PC-9 (cell line): Measurements from ENCODE around the gene ZBTB1. TPM values are rescaled to one million over a fixed set of nuclear protein-coding genes. Genes with fewer than 3 reads are reported as not detected.

Experiments used
- BruUV-seq: library from RNA; stranded (reverse); fragments of 400-500 nt; replicated peaks from 2 replicates; lab custom pipeline; 2021; lab: Mats Ljungman, UMichigan
- CTCF ChIA-PET: fragments of 300-600 bp; sonication (Branson Sonifier 250); formaldehyde crosslinking; loops from one replicate; lab custom pipeline; 2022; ENCODE audit warnings: antibody characterized with exemption; lab: Charles Lee
- POLR2A ChIA-PET: fragments of 300-600 bp; sonication (Branson Sonifier 250); formaldehyde crosslinking; loops from one replicate; lab custom pipeline; 2022; ENCODE audit warnings: antibody characterized with exemption; ENCODE audit not compliant: unreplicated experiment; lab: Charles Lee
- DNase-seq, 2 experiments: peaks; one replicate each; pipeline versions ENCODE4 v3.0.0 to v3.0.0-alpha.2; 2015 to 2022; ENCODE audit warnings: mixed read lengths in 1 of 2
- H2AFZ ChIP-seq: fragments of 200-600 bp; sonication (generic); 2 replicates; pipeline ENCODE4 v1.8.1; 2017; ENCODE audit warnings: antibody characterized with exemption
- H3F3A ChIP-seq: fragments of 200-600 bp; sonication (generic); 2 replicates; pipeline ENCODE4 v1.8.1; 2017; ENCODE audit warnings: antibody characterized with exemption, mild to moderate bottlenecking, low read depth; ENCODE audit not compliant: insufficient read depth
- H3K27ac ChIP-seq: fragments of 200-600 bp; sonication (generic); 2 replicates; pipeline ENCODE4 v1.6.1; 2016; ENCODE audit warnings: mixed run types
- H3K27me3 ChIP-seq: fragments of 200-600 bp; sonication (generic); 2 replicates; pipeline ENCODE4 v1.6.1; 2016; ENCODE audit warnings: low read depth, mixed run types; ENCODE audit not compliant: insufficient read depth
- H3K36me3 ChIP-seq: fragments of 200-600 bp; sonication (generic); 2 replicates; pipeline ENCODE4 v1.6.1; 2016; ENCODE audit warnings: low read depth, mixed run types
- H3K4me1 ChIP-seq: fragments of 200-600 bp; sonication (generic); replicated peaks from 2 replicates; pipeline ENCODE4 v1.6.1; 2016; ENCODE audit warnings: mixed run types; ENCODE audit not compliant: insufficient read depth
- H3K4me2 ChIP-seq: fragments of 200-600 bp; sonication (generic); 2 replicates; pipeline ENCODE4 v1.6.1; 2017; ENCODE audit warnings: mixed run types
- H3K4me3 ChIP-seq: fragments of 200-600 bp; sonication (generic); 2 replicates; pipeline ENCODE4 v1.6.1; 2016; ENCODE audit warnings: mixed run types
- H3K79me2 ChIP-seq: fragments of 200-600 bp; sonication (generic); 2 replicates; pipeline ENCODE4 v1.6.1; 2017; ENCODE audit warnings: low read depth, mixed run types
- H3K9me2 ChIP-seq: fragments of 200-600 bp; sonication (generic); 2 replicates; pipeline ENCODE4 v1.8.1; 2017; ENCODE audit warnings: mild to moderate bottlenecking; ENCODE audit not compliant: insufficient read depth
- H3K9me3 ChIP-seq: fragments of 200-600 bp; sonication (generic); 2 replicates; pipeline ENCODE4 v1.8.1; 2016; ENCODE audit warnings: low read depth; ENCODE audit not compliant: insufficient read depth
- H4K20me1 ChIP-seq: fragments of 200-600 bp; sonication (generic); 2 replicates; pipeline ENCODE4 v1.8.1; 2017; ENCODE audit not compliant: insufficient read depth
- CTCF ChIP-seq: fragments of 200-600 bp; sonication (generic); conservative IDR thresholded peaks from 2 replicates; pipeline ENCODE4 v1.6.1; 2017; ENCODE audit warnings: mixed run types, antibody characterized with exemption, mild to moderate bottlenecking, moderate library complexity
- EZH2 ChIP-seq: fragments of 200-600 bp; sonication (generic); IDR thresholded peaks from 2 replicates; pipeline ENCODE4 v1.8.0; 2017; ENCODE audit warnings: antibody characterized with exemption, low read depth
- intact Hi-C: fragments of 100-400 bp; cut with micrococcal nuclease; formaldehyde crosslinking; loops from one replicate; pipeline ENCODE4 v1.10.0; 2022; ENCODE audit not compliant: unreplicated experiment
- total RNA-seq: library from RNA; stranded (reverse); gene quantifications from 2 replicates; pipeline ENCODE4 v1.2.3, GENCODE V29; 2021

The ZBTB1 gene
- total RNA-seq, 1 experiment from 2014 or later = 55.4 TPM

GRCh38 chr14:64541972-64542835 lies 37.6 kb downstream of the ZBTB1 start:
- no peak for DNase-seq
- Histone ChIP-seq H3K4me1 (peaks cover 25% of the 10 kb centered on the region), H3K4me2 (0 out of 2 replicates have a peak overlapping the region, but pooled peaks have one; percentile 25), H3K9me3 (no peaks in the 10 kb centered on the region), H3K36me3 (no peaks in the 10 kb centered on the region), H3K9me2 (no peaks in the 10 kb centered on the region), H3F3A (peaks cover 20% of the 10 kb centered on the region; the same call in 1 of the 2 replicates), H3K4me3 (no peak overlapping the region), H3K79me2 (no peaks in the 10 kb centered on the region), H4K20me1 (no peaks in the 10 kb centered on the region), H3K27ac (no peak overlapping the region), H2AFZ (no peak overlapping the region), H3K27me3 (no peaks in the 10 kb centered on the region)
- CTCF ChIA-PET = no interaction called here
- no TSS peak for BruUV-seq
- intact Hi-C loops = loop anchor here (2.0 to 10.0 kb wide), 3 partner anchors 215 to 353 kb away; no protein-coding TSS in a partner anchor
- TF ChIP-seq EZH2 (no peak), CTCF (no peak)
- POLR2A ChIA-PET = interaction anchor here (0.6 kb wide), 1 partner anchor 364 kb away, joined by 9 read pairs; no protein-coding TSS in a partner anchor

- H3F3A ChIP-seq = peaks cover 17% of the 10 kb centered on the region; the same call in 1 of the 2 replicates
- no peaks in the 10 kb centered on the region for H3K79me2 ChIP-seq
- H3K27me3 ChIP-seq = no peaks in the 10 kb centered on the region
- H3K4me3 ChIP-seq = no peak overlapping the region
- H2AFZ ChIP-seq = no peak overlapping the region
- no TSS peak for BruUV-seq
- TF ChIP-seq CTCF (no peak), EZH2 (no peak)
- no peaks in the 10 kb centered on the region for H4K20me1 ChIP-seq
- DNase-seq = no peak
- H3K27ac ChIP-seq = no peak overlapping the region
- H3K4me2 ChIP-seq = peak overlapping the region; percentile 25; the same call in 1 of the 2 replicates
- H3K9me2 ChIP-seq = no peaks in the 10 kb centered on the region
- H3K9me3 ChIP-seq = no peaks in the 10 kb centered on the region
- no peaks in the 10 kb centered on the region for H3K36me3 ChIP-seq
- peaks cover 23% of the 10 kb centered on the region for H3K4me1 ChIP-seq
- intact Hi-C loops = loop anchor here (10.0 kb wide), 1 partner anchor 352 kb away; no protein-coding TSS in a partner anchor
- ChIA-PET CTCF (interaction anchor here (0.5 kb wide), 1 partner anchor 199 kb away, joined by 3 read pairs; no protein-coding TSS in a partner anchor), POLR2A (interaction anchor here (0.6 kb wide), 1 partner anchor 363 kb away, joined by 9 read pairs; no protein-coding TSS in a partner anchor)
Measured at GRCh38 chr14:64542836-64543201, 38.2 kb downstream of the ZBTB1 start.

GRCh38 chr14:64544607-64545312 lies 40.2 kb downstream of the ZBTB1 start:
- no TSS peak for BruUV-seq
- Histone ChIP-seq H3K4me3 (no peak overlapping the region), H3K4me1 (peaks cover 12% of the 10 kb centered on the region; the same call in 1 of the 2 replicates), H4K20me1 (no peaks in the 10 kb centered on the region), H3K79me2 (no peaks in the 10 kb centered on the region), H3F3A (peaks cover 16% of the 10 kb centered on the region; the same call in 1 of the 2 replicates), H3K36me3 (no peaks in the 10 kb centered on the region), H2AFZ (no peak overlapping the region), H3K4me2 (no peak overlapping the region), H3K27me3 (no peaks in the 10 kb centered on the region), H3K9me3 (no peaks in the 10 kb centered on the region), H3K9me2 (no peaks in the 10 kb centered on the region), H3K27ac (no peak overlapping the region)
- no peak for TF ChIP-seq CTCF
- TF ChIP-seq EZH2 = no peak
- no peak for DNase-seq
- ChIA-PET POLR2A (interaction anchor here (0.6 kb wide), 1 partner anchor 94 kb away, joined by 4 read pairs; no protein-coding TSS in a partner anchor), CTCF (no interaction called here)
- intact Hi-C loops = loop anchor here (10.0 kb wide), 1 partner anchor 350 kb away; no protein-coding TSS in a partner anchor
